HG02943 (cell line): ENCODE results near the gene HECTD1.
"Not testable (repeated sequence)": the region's sequence is repeated elsewhere in the genome, so short reads cannot be mapped to it uniquely, and the experiment has no call there.

Experiments used
- ATAC-seq: cut with Tn5 transposase; IDR thresholded peaks from one replicate; pipeline ENCODE4 v1.9.1; 2021; ENCODE audit warnings: mild to moderate bottlenecking, low read depth, moderate library complexity; ENCODE audit not compliant: unreplicated experiment

HECTD1 gene

GRCh38 chr14:31229009-31229408 is 21.4 kb upstream of the HECTD1 start:
- peak; percentile 67 for ATAC-seq

- ATAC-seq: no peak
These were observed 20.9 kb upstream of the HECTD1 start for GRCh38 chr14:31228533-31228932.

GRCh38 chr14:31224808-31225207 is 17.2 kb upstream of the HECTD1 start:
- ATAC-seq: no peak

- ATAC-seq: no peak
These were observed 15.7 kb upstream of the HECTD1 start for GRCh38 chr14:31223331-31223730.

- ATAC-seq: no peak
These were observed 15.2 kb upstream of the HECTD1 start for GRCh38 chr14:31222834-31223233.

GRCh38 chr14:31221266-31221665 is 13.7 kb upstream of the HECTD1 start:
- ATAC-seq: no peak

GRCh38 chr14:31219169-31219568 is 11.6 kb upstream of the HECTD1 start:
- ATAC-seq: no peak

- ATAC-seq: no peak
These were observed 8.8 kb upstream of the HECTD1 start for GRCh38 chr14:31216359-31216758.

- ATAC-seq: no peak
These were observed 5.3 kb upstream of the HECTD1 start for GRCh38 chr14:31212893-31213292.

- no peak for ATAC-seq
These were observed 2.0 kb upstream of the HECTD1 start for GRCh38 chr14:31209605-31210004.

GRCh38 chr14:31208546-31209424 is 1.2 kb upstream of the HECTD1 start:
- ATAC-seq: no peak

GRCh38 chr14:31207287-31207754 is 272 bp downstream of the HECTD1 start:
- peak; percentile 9 for ATAC-seq

GRCh38 chr14:31206536-31207286 is 882 bp downstream of the HECTD1 start:
- ATAC-seq: peak; percentile 21

- no peak for ATAC-seq
These were observed 1.7 kb downstream of the HECTD1 start for GRCh38 chr14:31205681-31206535.

GRCh38 chr14:31204593-31205534 is 2.7 kb downstream of the HECTD1 start:
- no peak for ATAC-seq

- not testable (repeated sequence) for ATAC-seq
These were observed 3.5 kb downstream of the HECTD1 start for GRCh38 chr14:31203899-31204592.

- no peak for ATAC-seq
These were observed 4.2 kb downstream of the HECTD1 start for GRCh38 chr14:31203414-31203742.

- ATAC-seq: no peak
These were observed 6.5 kb downstream of the HECTD1 start for GRCh38 chr14:31201111-31201510.

GRCh38 chr14:31200702-31200990 is 6.9 kb downstream of the HECTD1 start:
- ATAC-seq: no peak
